Loucy (cell line): ENCODE data around the gene MRFAP1.

Source experiments
- EZH2phosphoT487 ChIP-seq: fragments of 200-600 bp; IDR thresholded peaks from 2 replicates; pipeline ENCODE4 v1.6.1; 2018; ENCODE audit warnings: antibody characterized with exemption, mild to moderate bottlenecking, moderate library complexity, borderline replicate concordance
- TF ChIP-seq, protein P1 (sequence below): fragments of 200-600 bp; sonication (generic); conservative IDR thresholded peaks from 2 replicates; pipeline ENCODE4 v1.5.1; 2014; ENCODE audit warnings: mild to moderate bottlenecking, antibody characterized with exemption, low read length

- TF ChIP-seq, protein P1, sequence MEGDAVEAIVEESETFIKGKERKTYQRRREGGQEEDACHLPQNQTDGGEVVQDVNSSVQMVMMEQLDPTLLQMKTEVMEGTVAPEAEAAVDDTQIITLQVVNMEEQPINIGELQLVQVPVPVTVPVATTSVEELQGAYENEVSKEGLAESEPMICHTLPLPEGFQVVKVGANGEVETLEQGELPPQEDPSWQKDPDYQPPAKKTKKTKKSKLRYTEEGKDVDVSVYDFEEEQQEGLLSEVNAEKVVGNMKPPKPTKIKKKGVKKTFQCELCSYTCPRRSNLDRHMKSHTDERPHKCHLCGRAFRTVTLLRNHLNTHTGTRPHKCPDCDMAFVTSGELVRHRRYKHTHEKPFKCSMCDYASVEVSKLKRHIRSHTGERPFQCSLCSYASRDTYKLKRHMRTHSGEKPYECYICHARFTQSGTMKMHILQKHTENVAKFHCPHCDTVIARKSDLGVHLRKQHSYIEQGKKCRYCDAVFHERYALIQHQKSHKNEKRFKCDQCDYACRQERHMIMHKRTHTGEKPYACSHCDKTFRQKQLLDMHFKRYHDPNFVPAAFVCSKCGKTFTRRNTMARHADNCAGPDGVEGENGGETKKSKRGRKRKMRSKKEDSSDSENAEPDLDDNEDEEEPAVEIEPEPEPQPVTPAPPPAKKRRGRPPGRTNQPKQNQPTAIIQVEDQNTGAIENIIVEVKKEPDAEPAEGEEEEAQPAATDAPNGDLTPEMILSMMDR, result no peak
- no peak for TF ChIP-seq EZH2phosphoT487
These were observed 33.8 kb upstream of the MRFAP1 start for GRCh38 chr4:6606465-6607235.
